GM18951 (cell line): ENCODE data around the gene MEGF11.

Experiments used
- POLR2A ChIP-seq: IDR thresholded peaks from 4 replicates; pipeline ENCODE4 v1.6.1; 2011; ENCODE audit warnings: mild to moderate bottlenecking; ENCODE audit not compliant: insufficient read length, insufficient read depth; ENCODE audit errors: extremely low read depth
- in situ Hi-C: fragments of 300-500 bp; cut with MboI; formaldehyde crosslinking; loops from one replicate; pipeline ENCODE4 v1.12.0; 2022; ENCODE audit warnings: low sequenced_read_pairs, mixed read lengths, inconsistent platforms; ENCODE audit not compliant: unreplicated experiment

Gene MEGF11

DNA sequence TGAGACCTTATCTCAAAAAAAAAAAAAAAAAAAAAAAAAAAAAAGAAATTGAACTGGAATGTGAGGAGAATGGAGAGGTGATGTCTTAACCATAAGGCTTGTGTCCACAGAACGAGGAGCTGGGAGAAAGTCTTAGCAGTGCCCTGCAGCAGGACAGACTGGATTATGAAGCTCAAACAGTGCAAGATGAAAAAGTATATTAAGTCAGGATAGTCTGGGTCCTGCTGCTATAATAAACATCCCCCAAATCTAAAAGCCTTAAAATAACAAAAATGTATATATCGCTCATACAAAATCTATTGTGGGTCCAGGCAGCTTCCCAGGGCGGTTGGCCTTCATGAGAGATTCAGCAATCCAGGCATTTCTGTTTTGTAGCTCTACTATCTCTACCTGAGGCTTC, 208.7 kb downstream of the MEGF11 start:
- TF ChIP-seq POLR2A, result no peak
- in situ Hi-C loops, result no loop called here

DNA sequence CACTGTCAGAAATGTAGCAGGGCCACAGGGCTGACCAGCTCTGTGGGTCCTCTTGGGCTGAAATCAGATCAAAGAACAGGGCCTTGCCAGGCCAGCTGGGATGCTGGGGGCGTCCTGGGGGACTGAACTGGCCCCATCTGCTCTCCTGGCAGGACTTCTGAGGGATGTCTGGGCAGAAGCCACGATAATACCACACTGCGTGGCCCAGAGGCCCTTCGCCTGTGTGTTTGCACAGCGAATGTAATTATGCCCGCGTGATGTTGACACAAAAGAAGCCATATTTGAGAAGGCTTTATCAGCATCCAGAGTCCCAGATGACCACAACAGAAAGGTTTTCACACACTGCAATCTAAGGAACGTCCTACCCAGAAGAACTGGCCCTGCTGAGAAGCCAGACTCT, 210.3 kb downstream of the MEGF11 start:
- no peak for TF ChIP-seq POLR2A
- in situ Hi-C loops, result no loop called here

DNA sequence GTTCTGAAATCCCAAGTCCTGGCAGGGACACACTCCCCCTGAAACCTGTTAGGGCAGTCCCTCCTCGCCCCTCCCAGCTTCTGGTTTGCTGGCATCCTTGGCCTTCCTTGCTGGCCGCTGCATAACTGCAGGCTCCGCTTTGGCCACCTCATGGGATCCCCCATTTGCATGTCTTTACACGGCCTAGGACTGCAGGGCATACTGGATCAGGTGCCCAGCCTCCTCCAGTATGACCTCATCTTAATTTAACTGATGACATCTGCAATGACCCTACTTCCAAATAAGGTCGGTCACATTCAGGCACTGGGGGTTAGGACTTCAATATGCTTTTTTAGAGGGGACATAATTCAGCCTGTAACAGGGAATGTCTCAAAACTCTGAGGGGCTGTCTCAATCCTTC, 210.9 kb downstream of the MEGF11 start:
- no peak for TF ChIP-seq POLR2A
- in situ Hi-C loops, result no loop called here

GRCh38 chr15:66041276-66041675, 212.3 kb downstream of the MEGF11 start:
- no peak for TF ChIP-seq POLR2A
- in situ Hi-C loops, result no loop called here

- in situ Hi-C loops, result no loop called here
- TF ChIP-seq POLR2A, result no peak
Measured at GRCh38 chr15:66040211-66040892, 213.2 kb downstream of the MEGF11 start.

DNA sequence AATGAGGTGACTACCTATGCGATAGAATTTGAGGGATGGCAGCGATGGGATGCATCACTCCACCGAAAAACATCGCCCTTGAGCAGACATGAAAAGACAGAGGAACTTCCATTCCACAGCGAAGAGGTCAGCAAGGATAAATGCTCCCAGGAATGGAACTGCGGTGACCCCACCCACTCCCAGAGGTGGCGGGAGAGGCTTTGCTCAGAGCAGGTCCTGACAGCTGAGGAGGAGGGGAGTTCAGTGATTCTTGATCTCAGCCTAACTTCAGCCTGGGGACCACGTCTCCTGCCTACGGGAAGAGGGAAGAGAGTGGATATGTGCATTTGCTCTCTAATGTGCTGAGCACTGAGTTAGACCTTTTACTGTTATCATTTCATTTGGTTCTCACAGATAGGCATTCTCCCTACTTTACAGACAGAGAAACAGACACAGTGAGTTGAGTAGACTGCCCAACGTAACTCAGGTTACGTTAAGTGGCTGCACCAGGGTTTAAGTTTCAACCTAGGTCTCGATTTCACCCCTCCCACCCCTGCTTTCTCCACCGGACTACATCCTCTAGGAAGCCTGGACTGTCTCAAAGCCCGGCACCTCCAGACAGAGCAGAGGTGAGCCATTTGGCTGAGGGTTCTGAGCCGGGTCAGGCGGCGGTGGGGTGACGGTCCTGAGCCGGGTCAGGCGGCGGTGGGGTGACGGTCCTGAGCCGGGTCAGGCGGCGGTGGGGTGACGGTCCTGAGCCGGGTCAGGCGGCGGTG, 214.3 kb downstream of the MEGF11 start:
- in situ Hi-C loops, result no loop called here
- TF ChIP-seq POLR2A, result no peak

DNA sequence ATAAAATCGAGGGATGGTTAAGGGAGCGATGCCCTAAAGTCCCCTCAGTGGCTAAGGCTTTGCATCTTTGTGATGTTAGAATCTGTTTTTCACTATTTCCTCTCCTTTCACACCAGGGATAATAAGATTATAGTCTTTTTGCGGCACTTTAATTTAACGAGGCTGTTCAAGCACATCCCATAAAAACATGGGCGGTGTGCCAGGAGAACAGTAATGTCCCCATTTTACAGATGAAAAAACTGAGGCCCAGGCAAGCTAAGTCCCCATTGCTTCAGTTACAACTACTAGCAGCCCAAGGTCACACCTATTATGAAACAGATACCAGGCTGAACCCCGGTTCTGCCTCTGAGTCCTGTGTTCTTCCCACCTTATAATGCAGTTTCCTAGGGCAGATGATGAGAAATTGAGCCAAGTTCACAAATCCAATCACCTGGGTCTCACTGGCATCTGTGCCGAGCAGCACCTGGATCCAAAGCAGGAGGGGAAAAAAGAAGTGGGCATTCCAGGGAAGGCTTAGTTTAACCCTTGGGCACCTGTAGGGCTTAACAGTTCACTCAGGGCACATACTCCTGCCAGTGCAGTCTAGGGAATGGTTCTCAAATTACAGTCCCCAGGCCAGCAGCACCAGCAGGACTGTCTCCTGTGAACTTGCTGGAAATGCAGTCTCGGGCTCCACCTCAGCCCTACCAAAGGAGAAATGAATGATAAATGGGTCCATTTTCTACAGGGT, 215.0 kb downstream of the MEGF11 start:
- TF ChIP-seq POLR2A, result no peak
- in situ Hi-C loops, result no loop called here

DNA sequence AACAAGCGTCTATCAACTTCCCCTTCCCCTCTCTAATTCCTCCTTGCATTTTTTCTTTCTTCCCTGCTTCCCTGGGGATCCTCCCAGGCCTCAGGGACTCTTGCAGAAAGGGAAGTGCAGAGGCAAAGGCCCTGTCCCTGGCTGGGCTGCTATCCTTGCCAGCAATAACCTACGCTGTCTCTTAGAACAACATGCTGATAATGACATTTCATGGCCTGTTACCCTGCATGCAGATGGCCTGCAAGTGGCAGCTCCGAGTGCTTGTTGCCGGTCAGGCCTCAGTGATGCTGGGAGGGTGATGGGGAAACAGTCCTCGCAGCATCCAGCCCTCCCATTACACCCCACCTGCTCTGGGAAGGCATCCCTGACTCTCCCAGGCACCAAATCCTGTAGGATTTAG, 216.7 kb downstream of the MEGF11 start:
- TF ChIP-seq POLR2A, result no peak
- in situ Hi-C loops, result no loop called here

DNA sequence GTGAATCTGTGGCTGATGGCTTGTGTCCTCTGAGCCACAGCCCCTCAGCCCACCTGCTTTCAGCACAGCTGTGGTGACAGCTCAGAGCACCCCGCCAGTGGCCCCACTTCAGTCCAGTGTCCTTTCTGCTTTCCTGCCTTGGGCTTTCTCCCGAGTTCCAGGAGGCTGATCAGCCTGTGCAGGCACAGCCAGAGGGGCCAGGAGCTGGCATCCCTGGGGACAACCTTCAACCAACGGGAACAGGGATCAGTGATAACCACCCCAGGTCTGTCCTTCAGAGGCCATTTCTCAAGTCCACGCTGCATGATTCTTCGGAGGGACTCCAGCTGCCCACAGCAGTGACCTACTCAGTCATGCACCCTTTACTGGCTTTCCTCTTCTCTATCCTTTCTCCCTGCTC, 217.6 kb downstream of the MEGF11 start:
- in situ Hi-C loops, result no loop called here
- no peak for TF ChIP-seq POLR2A

DNA sequence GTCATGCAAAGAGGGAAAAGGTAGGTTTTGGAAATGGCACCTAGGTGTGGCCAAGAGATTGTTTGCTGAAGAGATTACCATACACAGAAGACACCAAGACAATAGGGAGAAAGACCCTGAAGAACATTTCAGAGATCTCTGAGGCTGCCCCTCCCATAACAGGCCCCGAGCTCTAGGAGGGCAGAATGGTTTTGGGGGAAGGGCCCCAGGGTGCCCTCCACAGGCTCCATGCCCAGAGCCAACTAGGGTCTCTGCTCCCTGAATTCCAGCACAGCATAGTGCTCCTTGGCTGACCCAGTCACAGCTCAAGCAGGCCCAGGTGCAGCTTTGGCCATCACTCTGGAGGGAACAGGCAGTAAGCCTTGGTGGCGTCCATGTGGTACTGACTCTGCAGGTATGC, 220.4 kb downstream of the MEGF11 start:
- TF ChIP-seq POLR2A, result no peak
- in situ Hi-C loops, result no loop called here

DNA sequence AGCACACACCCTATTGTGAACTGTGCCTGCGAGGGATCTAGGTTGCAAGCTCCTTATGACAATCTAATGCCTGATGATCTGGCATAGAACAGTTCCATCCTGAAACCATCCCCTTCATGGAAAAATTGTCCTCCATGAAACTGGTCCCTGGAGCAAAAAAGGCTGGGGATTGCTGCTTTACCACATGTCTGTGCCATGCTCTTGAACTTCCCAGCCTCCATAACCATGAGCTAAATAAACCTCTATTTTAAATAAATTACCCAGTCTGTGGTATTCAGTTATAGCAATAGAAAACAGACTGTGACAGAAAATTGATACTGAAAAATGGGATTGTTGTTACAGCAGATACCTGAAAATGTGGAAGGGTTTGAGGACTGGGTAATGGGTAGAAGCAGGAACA, 221.5 kb downstream of the MEGF11 start:
- no peak for TF ChIP-seq POLR2A
- in situ Hi-C loops, result no loop called here

DNA sequence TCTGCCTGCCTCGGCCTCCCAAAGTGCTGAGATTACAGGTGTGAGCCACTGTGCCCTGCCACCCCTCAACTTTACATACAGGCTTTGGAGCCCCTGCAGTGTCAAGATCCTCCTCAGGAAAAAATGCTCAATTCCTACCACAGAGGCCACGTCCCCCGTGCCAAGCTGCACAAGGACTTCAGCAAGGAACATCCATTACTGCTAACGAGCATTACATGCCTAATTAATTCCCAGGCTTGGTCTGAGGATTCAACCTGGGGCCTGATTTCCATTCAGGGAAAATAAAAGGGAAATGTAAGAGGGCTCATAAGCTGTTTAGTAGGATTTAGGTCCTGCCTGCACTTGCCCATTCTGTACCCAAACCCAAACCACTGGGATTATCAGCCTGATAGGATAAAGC, 222.9 kb downstream of the MEGF11 start:
- TF ChIP-seq POLR2A, result no peak
- in situ Hi-C loops, result no loop called here

- in situ Hi-C loops, result no loop called here
- no peak for TF ChIP-seq POLR2A
Measured at GRCh38 chr15:66029650-66030049, 223.9 kb downstream of the MEGF11 start.

GRCh38 chr15:66027268-66027805, 226.2 kb downstream of the MEGF11 start:
- in situ Hi-C loops, result no loop called here
- TF ChIP-seq POLR2A, result no peak

GRCh38 chr15:66025972-66026371, 227.6 kb downstream of the MEGF11 start:
- in situ Hi-C loops, result no loop called here

More at GRCh38 chr15:66025972-66026371, 227.6 kb downstream of the MEGF11 start:
- no peak for TF ChIP-seq POLR2A
